Tibial nerve (tissue), 4 donors: ENCODE data around the gene TBC1D10B. TPM values are rescaled to one million over a fixed set of nuclear protein-coding genes. Genes with fewer than 3 reads are reported as not detected.

Experiments used
- DNase-seq, 2 donors: peaks; one replicate each; pipeline ENCODE4 v3.0.0-alpha.2; 2019; ENCODE audit warnings: low spot score in 2 of 2
- H3K27ac ChIP-seq, 4 donors: fragments of 200-600 bp; sonication (generic) in 3 of 4; one replicate each; pipeline ENCODE4 v1.5.1; 2017 to 2019; ENCODE audit warnings: mild to moderate bottlenecking in 1 of 4
- H3K27me3 ChIP-seq, 2 donors: fragments of 200-600 bp; sonication (generic) in 1 of 2; one replicate each; pipeline versions ENCODE4 v1.5.1 to v1.6.0; 2017 to 2019
- H3K36me3 ChIP-seq, 3 donors: fragments of 200-600 bp; sonication (generic); one replicate each; pipeline ENCODE4 v1.5.1; 2018 to 2019
- H3K4me1 ChIP-seq, 4 donors: fragments of 200-600 bp; sonication (generic) in 3 of 4; one replicate each; pipeline ENCODE4 v1.5.1; 2017 to 2019
- H3K4me3 ChIP-seq, 4 donors: fragments of 200-600 bp; sonication (generic) in 3 of 4; one replicate each; pipeline ENCODE4 v1.5.1; 2017 to 2019; ENCODE audit warnings: mild to moderate bottlenecking in 1 of 4, moderate library complexity in 1 of 4
- H3K9me3 ChIP-seq, 4 donors: fragments of 200-600 bp; sonication (generic) in 3 of 4; one replicate each; pipeline ENCODE4 v1.5.1; 2017 to 2019
- CTCF ChIP-seq, 5 experiments: fragments of 200-600 bp in 3 of 5; fragments of 450-650 bp in 2 of 5; sonication (generic) in 3 of 5; IDR thresholded peaks; one replicate each; pipeline ENCODE4 v1.5.1; 2016 to 2019; ENCODE audit warnings: antibody characterized with exemption in 5 of 5, mild to moderate bottlenecking in 3 of 5, moderate library complexity in 2 of 5
- EP300 ChIP-seq, 2 donors: sonication (generic); formaldehyde crosslinking; IDR thresholded peaks; one replicate each; pipeline ENCODE4 v1.6.1; 2017; ENCODE audit warnings: antibody characterized with exemption in 2 of 2, mild to moderate bottlenecking in 1 of 2
- POLR2A ChIP-seq, 2 donors: fragments of 450-650 bp; IDR thresholded peaks; one replicate each; pipeline ENCODE4 v1.6.1; 2017; ENCODE audit warnings: antibody characterized with exemption in 2 of 2, mild to moderate bottlenecking in 2 of 2, moderate library complexity in 2 of 2
- WGBS, 2 donors: methylation state at CpG; one replicate each; pipeline ENCODE4 v1.1.5; 2018; 5-methylcytosine and 5-hydroxymethylcytosine counted together
- total RNA-seq, 4 donors: library from RNA; depleted of rRNA; stranded (reverse); fragments of >200 nt; gene quantifications; one replicate each; pipeline ENCODE4 v1.1.0, GENCODE V29; 2016

Gene TBC1D10B
- total RNA-seq, 4 donors from 2014 or later = 25.6 to 52.2 (median 31.1) TPM

- TF ChIP-seq POLR2A (IDR thresholded peaks at IDR 0.05) (no peak), CTCF (IDR thresholded peaks at IDR 0.05) (no peak), EP300 (IDR thresholded peaks at IDR 0.05) (no peak)
- H3K36me3 ChIP-seq = no peaks in the 10 kb centered on the region
- peaks cover 0 to 21% (median 5%) of the 10 kb centered on the region in 4 donors for H3K4me1 ChIP-seq
- no peaks in the 10 kb centered on the region for H3K27me3 ChIP-seq
- H3K4me3 ChIP-seq = peak within 1 kb of the TSS in 1 of 4 donors; percentile 27
- no peak for DNase-seq
- peak within 1 kb of the TSS in 2 of 4 donors; percentile 48 to 69 for H3K27ac ChIP-seq
- H3K9me3 ChIP-seq = no peaks in the 10 kb centered on the region
- WGBS, 2 donors = 61 to 71% methylated on average over 8 to 11 of the region's 12 CpGs
Measured at GRCh38 chr16:30382111-30382881, 12.0 kb upstream of the TBC1D10B start, which contains the start of gene SEPTIN1. SEPTIN1 (minus strand) TSS chr16:30382561; CDS start chr16:30382542, 19 bp downstream.

- WGBS, 2 donors = 70 to 79% methylated on average over 12 to 13 of the region's 13 CpGs
- no peaks in the 10 kb centered on the region for H3K36me3 ChIP-seq
Measured at GRCh38 chr16:30381291-30382041, 11.2 kb upstream of the TBC1D10B start.

GRCh38 chr16:30380803-30381208, 10.5 kb upstream of the TBC1D10B start:
- Histone ChIP-seq H3K27me3 (no peaks in the 10 kb centered on the region), H3K4me3 (no peak overlapping the region), H3K9me3 (no peaks in the 10 kb centered on the region), H3K36me3 (no peaks in the 10 kb centered on the region), H3K4me1 (peaks cover 0 to 29% (median 13%) of the 10 kb centered on the region in 4 donors), H3K27ac (peak overlapping the region in 1 of 4 donors; percentile 48)
- WGBS, 2 donors = 70 to 80% methylated on average over 5 to 6 of the region's 6 CpGs
- TF ChIP-seq EP300 (IDR thresholded peaks at IDR 0.05) (no peak), POLR2A (IDR thresholded peaks at IDR 0.05) (no peak), CTCF (IDR thresholded peaks at IDR 0.05) (no peak)
- no peak for DNase-seq

More at GRCh38 chr16:30381291-30382041, 11.2 kb upstream of the TBC1D10B start:
- Histone ChIP-seq H3K9me3 (no peaks in the 10 kb centered on the region), H3K4me1 (peaks cover 0 to 29% (median 13%) of the 10 kb centered on the region in 4 donors), H3K4me3 (peak overlapping the region in 1 of 4 donors; percentile 27), H3K27ac (peak overlapping the region in 2 of 4 donors; percentile 48 to 69), H3K27me3 (no peaks in the 10 kb centered on the region)
- no peak for TF ChIP-seq POLR2A (IDR thresholded peaks at IDR 0.05)
- TF ChIP-seq EP300 (IDR thresholded peaks at IDR 0.05) = no peak
- TF ChIP-seq CTCF (IDR thresholded peaks at IDR 0.05) = no peak
- no peak for DNase-seq

GRCh38 chr16:30380072-30380802, 9.9 kb upstream of the TBC1D10B start:
- H3K27ac ChIP-seq = no peak overlapping the region

More at GRCh38 chr16:30380072-30380802, 9.9 kb upstream of the TBC1D10B start:
- H3K4me1 ChIP-seq = peaks cover 0 to 29% (median 13%) of the 10 kb centered on the region in 4 donors
- 82 to 85% methylated on average over 4 of the region's 4 CpGs for WGBS, 2 donors
- TF ChIP-seq CTCF (IDR thresholded peaks at IDR 0.05) (no peak), POLR2A (IDR thresholded peaks at IDR 0.05) (no peak), EP300 (IDR thresholded peaks at IDR 0.05) (no peak)
- DNase-seq = no peak
- no peaks in the 10 kb centered on the region for H3K27me3 ChIP-seq
- H3K4me3 ChIP-seq = no peak overlapping the region
- no peaks in the 10 kb centered on the region for H3K36me3 ChIP-seq
- no peaks in the 10 kb centered on the region for H3K9me3 ChIP-seq
